ENCODE data around the gene HACD3. TPM values are rescaled to one million over a fixed set of nuclear protein-coding genes. Genes with fewer than 3 reads are reported as not detected.

Gene HACD3
- total and polyA plus RNA-seq, 2 of the 13 experiments (the other 11 are each of a cell fraction or from before 2014, with no cell fraction given), result 73.6 to 161 TPM

DNA sequence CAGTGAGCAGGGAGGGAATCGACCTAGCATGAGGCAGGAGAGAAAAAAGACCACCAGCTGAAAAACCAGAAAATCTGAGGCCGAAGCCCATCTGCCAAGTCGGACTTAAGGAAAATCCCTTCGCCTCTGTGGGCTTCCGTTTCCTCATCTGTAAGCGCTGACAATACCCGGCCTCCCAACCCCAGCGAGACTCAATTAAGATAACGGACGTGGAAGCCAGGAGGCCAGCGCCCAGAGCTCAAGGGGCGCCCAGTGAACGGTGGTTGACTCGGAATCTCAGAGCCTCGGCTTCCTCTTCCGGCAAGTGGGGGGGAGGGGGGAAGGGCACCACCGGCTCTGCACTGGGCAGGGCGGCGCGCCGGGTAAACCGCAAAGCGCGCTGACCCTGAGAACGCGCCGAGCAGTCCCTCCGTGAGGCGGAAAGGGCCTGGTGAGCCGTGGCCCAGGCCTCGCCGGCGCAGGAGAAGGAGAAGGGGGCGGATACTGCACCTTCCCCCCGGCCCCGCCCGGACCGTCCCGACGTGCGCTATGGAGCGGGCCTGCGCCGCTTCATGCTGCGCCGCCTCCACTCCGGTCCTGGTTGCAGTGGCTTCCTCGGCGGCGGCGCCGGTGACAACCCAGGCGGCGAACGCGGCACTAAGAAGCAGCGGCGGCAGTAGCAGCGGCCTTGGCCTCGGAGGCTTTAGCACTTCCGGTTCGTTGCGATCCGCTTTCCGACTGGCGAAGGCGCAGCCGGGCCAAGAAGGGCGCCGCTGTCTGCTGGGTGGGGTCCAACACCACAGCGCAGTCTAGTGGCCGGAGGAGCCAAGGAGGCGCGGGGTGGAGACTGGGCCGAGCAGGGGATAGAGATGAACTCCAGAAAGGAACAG lies 13.0 kb upstream of the HACD3 start, which contains the start of gene DPP8 (continued):
- peak; percentile 37; the same call in 1 of the 2 replicates for TF ChIP-seq SSRP1 (CRISPR knock-in tag; IDR thresholded peaks at IDR 0.05)
- peak; percentile 66 for TF ChIP-seq POLR2AphosphoS5 (IDR thresholded peaks at IDR 0.05; ENCODE audit: low read depth, low read length)
- peak; percentile 36; the same call in 1 of the 2 replicates for TF ChIP-seq ZNF672 (CRISPR knock-in tag; IDR thresholded peaks at IDR 0.05)
- TF ChIP-seq ZSCAN9 (CRISPR knock-in tag; IDR thresholded peaks at IDR 0.05; ENCODE audit: borderline replicate concordance), result peak; percentile 75
- peak; percentile 77 for TF ChIP-seq ZNF451 (CRISPR knock-in tag; IDR thresholded peaks at IDR 0.05)
- TF ChIP-seq ZSCAN12 (CRISPR knock-in tag; IDR thresholded peaks at IDR 0.05), result no peak
- TF ChIP-seq, protein P1, sequence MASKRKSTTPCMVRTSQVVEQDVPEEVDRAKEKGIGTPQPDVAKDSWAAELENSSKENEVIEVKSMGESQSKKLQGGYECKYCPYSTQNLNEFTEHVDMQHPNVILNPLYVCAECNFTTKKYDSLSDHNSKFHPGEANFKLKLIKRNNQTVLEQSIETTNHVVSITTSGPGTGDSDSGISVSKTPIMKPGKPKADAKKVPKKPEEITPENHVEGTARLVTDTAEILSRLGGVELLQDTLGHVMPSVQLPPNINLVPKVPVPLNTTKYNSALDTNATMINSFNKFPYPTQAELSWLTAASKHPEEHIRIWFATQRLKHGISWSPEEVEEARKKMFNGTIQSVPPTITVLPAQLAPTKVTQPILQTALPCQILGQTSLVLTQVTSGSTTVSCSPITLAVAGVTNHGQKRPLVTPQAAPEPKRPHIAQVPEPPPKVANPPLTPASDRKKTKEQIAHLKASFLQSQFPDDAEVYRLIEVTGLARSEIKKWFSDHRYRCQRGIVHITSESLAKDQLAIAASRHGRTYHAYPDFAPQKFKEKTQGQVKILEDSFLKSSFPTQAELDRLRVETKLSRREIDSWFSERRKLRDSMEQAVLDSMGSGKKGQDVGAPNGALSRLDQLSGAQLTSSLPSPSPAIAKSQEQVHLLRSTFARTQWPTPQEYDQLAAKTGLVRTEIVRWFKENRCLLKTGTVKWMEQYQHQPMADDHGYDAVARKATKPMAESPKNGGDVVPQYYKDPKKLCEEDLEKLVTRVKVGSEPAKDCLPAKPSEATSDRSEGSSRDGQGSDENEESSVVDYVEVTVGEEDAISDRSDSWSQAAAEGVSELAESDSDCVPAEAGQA (IDR thresholded peaks at IDR 0.05; ENCODE audit: low read depth), result peak; percentile 78
- TF ChIP-seq, protein P1 (CRISPR knock-in tag; IDR thresholded peaks at IDR 0.05; ENCODE audit: borderline replicate concordance), result no peak
- TF ChIP-seq, protein P2, sequence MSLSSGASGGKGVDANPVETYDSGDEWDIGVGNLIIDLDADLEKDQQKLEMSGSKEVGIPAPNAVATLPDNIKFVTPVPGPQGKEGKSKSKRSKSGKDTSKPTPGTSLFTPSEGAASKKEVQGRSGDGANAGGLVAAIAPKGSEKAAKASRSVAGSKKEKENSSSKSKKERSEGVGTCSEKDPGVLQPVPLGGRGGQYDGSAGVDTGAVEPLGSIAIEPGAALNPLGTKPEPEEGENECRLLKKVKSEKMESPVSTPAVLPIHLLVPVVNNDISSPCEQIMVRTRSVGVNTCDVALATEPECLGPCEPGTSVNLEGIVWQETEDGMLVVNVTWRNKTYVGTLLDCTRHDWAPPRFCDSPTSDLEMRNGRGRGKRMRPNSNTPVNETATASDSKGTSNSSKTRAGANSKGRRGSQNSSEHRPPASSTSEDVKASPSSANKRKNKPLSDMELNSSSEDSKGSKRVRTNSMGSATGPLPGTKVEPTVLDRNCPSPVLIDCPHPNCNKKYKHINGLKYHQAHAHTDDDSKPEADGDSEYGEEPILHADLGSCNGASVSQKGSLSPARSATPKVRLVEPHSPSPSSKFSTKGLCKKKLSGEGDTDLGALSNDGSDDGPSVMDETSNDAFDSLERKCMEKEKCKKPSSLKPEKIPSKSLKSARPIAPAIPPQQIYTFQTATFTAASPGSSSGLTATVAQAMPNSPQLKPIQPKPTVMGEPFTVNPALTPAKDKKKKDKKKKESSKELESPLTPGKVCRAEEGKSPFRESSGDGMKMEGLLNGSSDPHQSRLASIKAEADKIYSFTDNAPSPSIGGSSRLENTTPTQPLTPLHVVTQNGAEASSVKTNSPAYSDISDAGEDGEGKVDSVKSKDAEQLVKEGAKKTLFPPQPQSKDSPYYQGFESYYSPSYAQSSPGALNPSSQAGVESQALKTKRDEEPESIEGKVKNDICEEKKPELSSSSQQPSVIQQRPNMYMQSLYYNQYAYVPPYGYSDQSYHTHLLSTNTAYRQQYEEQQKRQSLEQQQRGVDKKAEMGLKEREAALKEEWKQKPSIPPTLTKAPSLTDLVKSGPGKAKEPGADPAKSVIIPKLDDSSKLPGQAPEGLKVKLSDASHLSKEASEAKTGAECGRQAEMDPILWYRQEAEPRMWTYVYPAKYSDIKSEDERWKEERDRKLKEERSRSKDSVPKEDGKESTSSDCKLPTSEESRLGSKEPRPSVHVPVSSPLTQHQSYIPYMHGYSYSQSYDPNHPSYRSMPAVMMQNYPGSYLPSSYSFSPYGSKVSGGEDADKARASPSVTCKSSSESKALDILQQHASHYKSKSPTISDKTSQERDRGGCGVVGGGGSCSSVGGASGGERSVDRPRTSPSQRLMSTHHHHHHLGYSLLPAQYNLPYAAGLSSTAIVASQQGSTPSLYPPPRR (CRISPR knock-in tag; IDR thresholded peaks at IDR 0.05; ENCODE audit: borderline replicate concordance), result peak; percentile 67

Measured in HepG2 (cell line).